SK-N-SH treated with all-trans-retinoic acid at 6 μM for 48 hours (cell line): Measurements from ENCODE around the gene DNAJC30.
"Not testable (repeated sequence)": the region's sequence is repeated elsewhere in the genome, so short reads cannot be mapped to it uniquely, and the experiment has no call there.

Experiments
- ATAC-seq: fragments of 200-7000 bp; cut with Tn5 transposase; 3 replicates; pipeline ENCODE4 v1.9.1; 2020; ENCODE audit warnings: mild to moderate bottlenecking, moderate library complexity
- ARNTL ChIP-seq: fragments of 450-650 bp; formaldehyde crosslinking; IDR thresholded peaks from 2 replicates; pipeline ENCODE4 v1.5.0; 2020; ENCODE audit warnings: low read depth, mild to moderate bottlenecking, moderate library complexity, borderline replicate concordance
- BACH2 ChIP-seq: fragments of 250-450 bp; sonication (Bioruptor Pico); IDR thresholded peaks from 2 replicates; pipeline ENCODE4 v1.9.0; 2021; ENCODE audit warnings: mild to moderate bottlenecking, borderline replicate concordance
- CSDC2 ChIP-seq: fragments of 250-450 bp; sonication (Bioruptor Pico); IDR thresholded peaks from 2 replicates; pipeline ENCODE4 v1.5.0; 2020; ENCODE audit warnings: mild to moderate bottlenecking, moderate library complexity
- ESRRG ChIP-seq: fragments of 250-450 bp; sonication (Bioruptor Pico); IDR thresholded peaks from 2 replicates; pipeline ENCODE4 v1.6.1; 2021; ENCODE audit warnings: mild to moderate bottlenecking
- GLIS3 ChIP-seq: fragments of 250-450 bp; sonication (Bioruptor Pico); IDR thresholded peaks from 2 replicates; pipeline ENCODE4 v1.5.0; 2020; ENCODE audit warnings: mild to moderate bottlenecking, moderate library complexity
- PPARA ChIP-seq: fragments of 250-450 bp; sonication (Bioruptor Pico); IDR thresholded peaks from 2 replicates; pipeline ENCODE4 v1.5.0; 2020; ENCODE audit warnings: mild to moderate bottlenecking, borderline replicate concordance
- RARB ChIP-seq: fragments of 250-450 bp; sonication (Bioruptor Pico); IDR thresholded peaks from 2 replicates; pipeline ENCODE4 v1.8.0; 2021; ENCODE audit warnings: mild to moderate bottlenecking, moderate library complexity
- SNAI2 ChIP-seq: fragments of 250-450 bp; sonication (Bioruptor Pico); IDR thresholded peaks from 2 replicates; pipeline ENCODE4 v1.5.0; 2020; ENCODE audit warnings: mild to moderate bottlenecking, moderate library complexity
- TCF4 ChIP-seq: fragments of 250-450 bp; sonication (Bioruptor Pico); IDR thresholded peaks from 2 replicates; pipeline ENCODE4 v1.8.0; 2021; ENCODE audit warnings: mild to moderate bottlenecking, moderate library complexity, borderline replicate concordance
- TOX ChIP-seq: fragments of 250-450 bp; sonication (Bioruptor Pico); IDR thresholded peaks from 2 replicates; pipeline ENCODE4 v1.8.0; 2021; ENCODE audit warnings: mild to moderate bottlenecking, moderate library complexity, borderline replicate concordance
- ZC3H10 ChIP-seq: fragments of 250-450 bp; sonication (Bioruptor Pico); IDR thresholded peaks from 2 replicates; pipeline ENCODE4 v1.5.1; 2021; ENCODE audit warnings: mild to moderate bottlenecking, moderate library complexity
- ZFP3 ChIP-seq: fragments of 250-450 bp; sonication (Bioruptor Pico); IDR thresholded peaks from 2 replicates; pipeline ENCODE4 v1.5.0; 2020; ENCODE audit warnings: mild to moderate bottlenecking, moderate library complexity
- ZFP30 ChIP-seq: fragments of 450-650 bp; formaldehyde crosslinking; IDR thresholded peaks from 2 replicates; pipeline ENCODE4 v1.5.0; 2022; ENCODE audit warnings: mild to moderate bottlenecking, moderate library complexity
- ZNF565 ChIP-seq: fragments of 450-650 bp; formaldehyde crosslinking; conservative IDR thresholded peaks from 2 replicates; pipeline ENCODE4 v1.5.0; 2020; ENCODE audit warnings: low read depth, mild to moderate bottlenecking, moderate library complexity
- ZNF70 ChIP-seq: fragments of 450-650 bp; formaldehyde crosslinking; IDR thresholded peaks from 2 replicates; pipeline ENCODE4 v1.5.0; 2020; ENCODE audit warnings: mild to moderate bottlenecking, moderate library complexity
- TF ChIP-seq, protein P1 (sequence below): fragments of 250-450 bp; sonication (Bioruptor Pico); IDR thresholded peaks from 2 replicates; pipeline ENCODE4 v1.5.0; 2020; ENCODE audit warnings: mild to moderate bottlenecking, moderate library complexity
- TF ChIP-seq, protein P2 (sequence below): fragments of 250-450 bp; sonication (Bioruptor Pico); IDR thresholded peaks from 2 replicates; pipeline ENCODE4 v1.5.1; 2020; ENCODE audit warnings: low read depth, mild to moderate bottlenecking, moderate library complexity
- TF ChIP-seq, protein P3 (sequence below): fragments of 250-450 bp; sonication (Bioruptor Pico); IDR thresholded peaks from 2 replicates; pipeline ENCODE4 v1.8.0; 2021; ENCODE audit warnings: low read depth, mild to moderate bottlenecking, moderate library complexity, borderline replicate concordance
- TF ChIP-seq, protein P4 (sequence below): fragments of 250-450 bp; sonication (Bioruptor Pico); IDR thresholded peaks from 2 replicates; pipeline ENCODE4 v1.8.0; 2020; ENCODE audit warnings: mild to moderate bottlenecking, moderate library complexity, borderline replicate concordance

The DNAJC30 gene

DNA sequence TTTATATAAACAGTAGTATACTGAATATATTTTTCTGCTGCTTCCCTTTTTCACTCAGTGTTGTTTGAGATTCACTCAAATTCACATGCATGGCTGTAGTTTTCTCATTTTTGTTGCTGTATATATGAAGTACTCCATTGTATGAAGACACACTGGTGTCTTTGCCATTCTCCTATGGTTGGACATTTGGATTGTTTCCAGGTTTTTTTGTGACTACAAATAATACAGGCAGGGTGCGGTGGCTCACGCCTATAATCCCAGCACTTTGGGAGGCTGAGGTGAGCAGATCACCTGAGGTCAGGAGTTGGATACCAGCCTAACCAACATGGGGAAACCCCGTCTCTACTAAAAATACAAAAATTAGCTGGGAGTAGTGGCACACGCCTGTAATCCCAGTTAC, 22.7 kb downstream of the DNAJC30 start:
- ATAC-seq: not testable (repeated sequence)

DNA sequence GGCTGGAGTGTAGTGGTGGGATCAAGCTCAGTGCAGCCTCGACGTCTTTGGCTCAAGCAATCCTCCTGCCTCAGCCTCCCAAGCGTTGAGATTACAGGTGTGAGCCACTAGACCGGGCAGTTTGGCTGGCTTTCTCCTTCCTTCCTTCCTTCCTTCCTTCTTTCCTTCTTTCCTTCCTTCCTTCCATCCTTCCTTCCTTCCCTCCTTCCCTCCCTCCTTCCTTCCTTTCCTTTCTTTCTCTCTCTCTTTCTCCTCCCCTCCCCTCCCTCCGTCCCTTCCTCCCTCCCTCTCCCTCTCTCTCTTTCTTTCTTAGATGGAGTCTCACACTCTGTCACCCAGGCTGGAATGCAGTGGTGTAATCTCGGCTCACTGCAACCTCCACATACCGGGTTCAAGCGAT, 23.3 kb downstream of the DNAJC30 start:
- ATAC-seq: no peak
- no peak for TF ChIP-seq ESRRG (CRISPR knock-in tag)
- TF ChIP-seq, protein P1, sequence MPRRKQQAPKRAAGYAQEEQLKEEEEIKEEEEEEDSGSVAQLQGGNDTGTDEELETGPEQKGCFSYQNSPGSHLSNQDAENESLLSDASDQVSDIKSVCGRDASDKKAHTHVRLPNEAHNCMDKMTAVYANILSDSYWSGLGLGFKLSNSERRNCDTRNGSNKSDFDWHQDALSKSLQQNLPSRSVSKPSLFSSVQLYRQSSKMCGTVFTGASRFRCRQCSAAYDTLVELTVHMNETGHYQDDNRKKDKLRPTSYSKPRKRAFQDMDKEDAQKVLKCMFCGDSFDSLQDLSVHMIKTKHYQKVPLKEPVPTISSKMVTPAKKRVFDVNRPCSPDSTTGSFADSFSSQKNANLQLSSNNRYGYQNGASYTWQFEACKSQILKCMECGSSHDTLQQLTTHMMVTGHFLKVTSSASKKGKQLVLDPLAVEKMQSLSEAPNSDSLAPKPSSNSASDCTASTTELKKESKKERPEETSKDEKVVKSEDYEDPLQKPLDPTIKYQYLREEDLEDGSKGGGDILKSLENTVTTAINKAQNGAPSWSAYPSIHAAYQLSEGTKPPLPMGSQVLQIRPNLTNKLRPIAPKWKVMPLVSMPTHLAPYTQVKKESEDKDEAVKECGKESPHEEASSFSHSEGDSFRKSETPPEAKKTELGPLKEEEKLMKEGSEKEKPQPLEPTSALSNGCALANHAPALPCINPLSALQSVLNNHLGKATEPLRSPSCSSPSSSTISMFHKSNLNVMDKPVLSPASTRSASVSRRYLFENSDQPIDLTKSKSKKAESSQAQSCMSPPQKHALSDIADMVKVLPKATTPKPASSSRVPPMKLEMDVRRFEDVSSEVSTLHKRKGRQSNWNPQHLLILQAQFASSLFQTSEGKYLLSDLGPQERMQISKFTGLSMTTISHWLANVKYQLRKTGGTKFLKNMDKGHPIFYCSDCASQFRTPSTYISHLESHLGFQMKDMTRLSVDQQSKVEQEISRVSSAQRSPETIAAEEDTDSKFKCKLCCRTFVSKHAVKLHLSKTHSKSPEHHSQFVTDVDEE: no peak
- no peak for TF ChIP-seq CSDC2 (CRISPR knock-in tag)
- TF ChIP-seq, protein P2, sequence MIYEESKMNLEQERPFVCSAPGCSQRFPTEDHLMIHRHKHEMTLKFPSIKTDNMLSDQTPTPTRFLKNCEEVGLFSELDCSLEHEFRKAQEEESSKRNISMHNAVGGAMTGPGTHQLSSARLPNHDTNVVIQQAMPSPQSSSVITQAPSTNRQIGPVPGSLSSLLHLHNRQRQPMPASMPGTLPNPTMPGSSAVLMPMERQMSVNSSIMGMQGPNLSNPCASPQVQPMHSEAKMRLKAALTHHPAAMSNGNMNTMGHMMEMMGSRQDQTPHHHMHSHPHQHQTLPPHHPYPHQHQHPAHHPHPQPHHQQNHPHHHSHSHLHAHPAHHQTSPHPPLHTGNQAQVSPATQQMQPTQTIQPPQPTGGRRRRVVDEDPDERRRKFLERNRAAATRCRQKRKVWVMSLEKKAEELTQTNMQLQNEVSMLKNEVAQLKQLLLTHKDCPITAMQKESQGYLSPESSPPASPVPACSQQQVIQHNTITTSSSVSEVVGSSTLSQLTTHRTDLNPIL (CRISPR knock-in tag): no peak
- TF ChIP-seq, protein P3, sequence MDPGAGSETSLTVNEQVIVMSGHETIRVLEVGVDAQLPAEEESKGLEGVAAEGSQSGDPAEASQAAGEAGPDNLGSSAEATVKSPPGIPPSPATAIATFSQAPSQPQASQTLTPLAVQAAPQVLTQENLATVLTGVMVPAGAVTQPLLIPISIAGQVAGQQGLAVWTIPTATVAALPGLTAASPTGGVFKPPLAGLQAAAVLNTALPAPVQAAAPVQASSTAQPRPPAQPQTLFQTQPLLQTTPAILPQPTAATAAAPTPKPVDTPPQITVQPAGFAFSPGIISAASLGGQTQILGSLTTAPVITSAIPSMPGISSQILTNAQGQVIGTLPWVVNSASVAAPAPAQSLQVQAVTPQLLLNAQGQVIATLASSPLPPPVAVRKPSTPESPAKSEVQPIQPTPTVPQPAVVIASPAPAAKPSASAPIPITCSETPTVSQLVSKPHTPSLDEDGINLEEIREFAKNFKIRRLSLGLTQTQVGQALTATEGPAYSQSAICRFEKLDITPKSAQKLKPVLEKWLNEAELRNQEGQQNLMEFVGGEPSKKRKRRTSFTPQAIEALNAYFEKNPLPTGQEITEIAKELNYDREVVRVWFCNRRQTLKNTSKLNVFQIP (CRISPR knock-in tag): no peak
- TF ChIP-seq ARNTL (CRISPR knock-in tag): no peak
- no peak for TF ChIP-seq GLIS3
- TF ChIP-seq, protein P4, sequence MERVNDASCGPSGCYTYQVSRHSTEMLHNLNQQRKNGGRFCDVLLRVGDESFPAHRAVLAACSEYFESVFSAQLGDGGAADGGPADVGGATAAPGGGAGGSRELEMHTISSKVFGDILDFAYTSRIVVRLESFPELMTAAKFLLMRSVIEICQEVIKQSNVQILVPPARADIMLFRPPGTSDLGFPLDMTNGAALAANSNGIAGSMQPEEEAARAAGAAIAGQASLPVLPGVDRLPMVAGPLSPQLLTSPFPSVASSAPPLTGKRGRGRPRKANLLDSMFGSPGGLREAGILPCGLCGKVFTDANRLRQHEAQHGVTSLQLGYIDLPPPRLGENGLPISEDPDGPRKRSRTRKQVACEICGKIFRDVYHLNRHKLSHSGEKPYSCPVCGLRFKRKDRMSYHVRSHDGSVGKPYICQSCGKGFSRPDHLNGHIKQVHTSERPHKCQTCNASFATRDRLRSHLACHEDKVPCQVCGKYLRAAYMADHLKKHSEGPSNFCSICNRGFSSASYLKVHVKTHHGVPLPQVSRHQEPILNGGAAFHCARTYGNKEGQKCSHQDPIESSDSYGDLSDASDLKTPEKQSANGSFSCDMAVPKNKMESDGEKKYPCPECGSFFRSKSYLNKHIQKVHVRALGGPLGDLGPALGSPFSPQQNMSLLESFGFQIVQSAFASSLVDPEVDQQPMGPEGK: no peak
- no peak for TF ChIP-seq ZNF565 (CRISPR knock-in tag)
- TF ChIP-seq BACH2 (CRISPR knock-in tag): no peak
- no peak for TF ChIP-seq TOX (CRISPR knock-in tag)
- TF ChIP-seq SNAI2 (CRISPR knock-in tag): no peak
- no peak for TF ChIP-seq ZFP30 (CRISPR knock-in tag)
- TF ChIP-seq ZNF70: no peak
- TF ChIP-seq ZC3H10 (CRISPR knock-in tag): no peak

DNA sequence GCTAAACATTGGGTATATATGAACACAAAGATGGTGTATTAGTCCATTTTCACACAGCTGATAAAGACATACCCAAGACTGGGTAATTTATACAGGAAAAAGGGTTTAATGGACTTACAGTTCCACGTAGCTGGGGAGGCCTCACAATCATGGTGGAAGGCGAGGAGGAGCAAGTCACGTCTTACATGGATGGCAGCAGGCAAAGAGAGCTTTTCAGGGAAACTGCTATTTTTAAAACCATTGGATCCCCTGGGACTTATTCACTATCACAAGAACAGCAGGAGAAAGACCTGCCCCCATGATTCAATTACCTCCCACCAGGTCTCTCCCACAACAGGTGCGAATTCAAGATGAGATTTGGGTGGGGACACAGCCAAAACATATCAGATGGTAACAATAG, 27.9 kb downstream of the DNAJC30 start:
- ATAC-seq: not testable (repeated sequence)

DNA sequence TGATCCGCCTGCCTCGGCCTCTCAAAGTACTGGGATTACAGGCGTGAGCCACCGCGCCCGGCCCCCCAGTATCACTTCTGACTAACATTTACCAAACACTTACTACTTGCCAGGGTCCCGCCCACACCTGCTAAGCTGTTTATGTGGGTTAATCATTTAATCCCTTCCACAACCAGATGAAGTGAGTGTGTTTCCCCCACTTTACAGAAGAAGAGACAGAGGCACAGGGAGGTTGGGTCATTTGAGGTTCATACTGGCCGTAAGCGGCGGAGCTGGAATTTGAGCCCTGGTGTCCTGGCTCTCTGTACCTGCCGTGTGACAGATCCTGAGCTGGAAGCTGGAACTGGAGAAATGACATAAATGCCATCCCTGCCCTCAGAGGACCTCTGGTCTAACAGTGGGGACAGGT, 30.7 kb downstream of the DNAJC30 start:
- no peak for TF ChIP-seq PPARA (CRISPR knock-in tag)
- TF ChIP-seq TOX (CRISPR knock-in tag): no peak
- TF ChIP-seq CSDC2 (CRISPR knock-in tag): no peak
- TF ChIP-seq TCF4: no peak
- TF ChIP-seq, protein P2 (CRISPR knock-in tag): no peak
- no peak for TF ChIP-seq ZFP3 (CRISPR knock-in tag)
- no peak for TF ChIP-seq ARNTL (CRISPR knock-in tag)
- no peak for TF ChIP-seq RARB (CRISPR knock-in tag)
- TF ChIP-seq, protein P4: no peak
- TF ChIP-seq, all 23 proteins: peak for 0
- no peak for ATAC-seq
